Measurements from ENCODE around the gene SEC16A. TPM values are rescaled to one million over a fixed set of nuclear protein-coding genes. Genes with fewer than 3 reads are reported as not detected.

Gene SEC16A
- total and polyA plus RNA-seq, 4 donors: 25.1 to 60.9 (median 45.1) TPM

DNA sequence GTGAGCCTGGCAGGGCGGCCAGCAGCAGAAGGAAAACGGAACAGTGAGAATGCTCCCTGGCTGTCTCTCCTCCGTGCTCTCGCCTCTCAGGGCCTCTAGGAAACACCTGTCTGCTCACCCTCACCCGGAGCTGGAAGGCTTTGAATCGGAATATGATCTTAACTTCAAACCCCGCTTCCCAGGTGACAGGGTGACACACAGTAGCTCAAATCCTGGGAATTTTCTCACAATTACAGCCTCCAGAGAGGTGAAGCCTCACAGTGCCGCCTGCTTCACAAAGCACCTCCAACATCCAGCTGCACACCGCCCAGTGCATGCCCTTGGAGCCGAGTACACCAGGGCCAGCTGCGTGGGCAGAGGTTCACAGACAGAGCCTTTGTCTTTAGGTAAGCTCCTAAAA lies 12.5 kb downstream of the SEC16A start:
- H3K36me3 ChIP-seq (ENCODE audit: control insufficient read depth, insufficient read depth, low read length): peaks cover 97% of the 10 kb centered on the region
- H3K9me3 ChIP-seq (ENCODE audit: control insufficient read depth, insufficient read depth, low read length): no peaks in the 10 kb centered on the region
- H3K4me1 ChIP-seq (ENCODE audit: control insufficient read depth, insufficient read depth, low read length): no peaks in the 10 kb centered on the region
- no peak for DNase-seq (ENCODE audit: low read depth in 4 of 6, low spot score in 6 of 6)
- H3K27me3 ChIP-seq (ENCODE audit: control insufficient read depth, insufficient read depth, low read length): no peaks in the 10 kb centered on the region
- WGBS (ENCODE audit: insufficient coverage): 93% methylated on average over 11 of the region's 11 CpGs
- H3K4me3 ChIP-seq (ENCODE audit: low read depth, low read length): no peak overlapping the region
- no peak overlapping the region for H3K27ac ChIP-seq (ENCODE audit: low read depth, low read length)

DNA sequence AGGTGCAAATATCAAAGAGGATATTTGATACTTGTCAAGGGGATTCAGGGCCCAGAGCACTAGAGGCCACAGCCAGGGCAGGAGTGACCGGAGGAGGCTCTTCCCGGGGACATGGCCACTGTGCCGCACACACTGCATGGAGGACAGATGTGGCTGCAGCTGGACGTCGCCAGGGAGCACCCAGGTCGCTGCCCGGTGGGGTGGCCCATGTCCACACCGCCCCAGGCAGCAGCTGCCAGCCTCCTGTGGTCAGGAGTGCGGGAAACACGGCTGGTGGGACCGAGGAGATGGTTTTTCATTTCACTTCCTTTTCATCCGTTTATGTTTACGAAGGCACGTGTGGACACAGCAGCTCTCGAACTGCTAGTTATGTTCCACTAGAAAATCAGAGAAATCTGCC lies 15.1 kb downstream of the SEC16A start:
- 84% methylated on average over 11 of the region's 15 CpGs for WGBS (ENCODE audit: insufficient coverage)
- no peak for DNase-seq (ENCODE audit: low read depth in 4 of 6, low spot score in 6 of 6)
- no peak overlapping the region for H3K4me3 ChIP-seq (ENCODE audit: low read depth, low read length)

DNA sequence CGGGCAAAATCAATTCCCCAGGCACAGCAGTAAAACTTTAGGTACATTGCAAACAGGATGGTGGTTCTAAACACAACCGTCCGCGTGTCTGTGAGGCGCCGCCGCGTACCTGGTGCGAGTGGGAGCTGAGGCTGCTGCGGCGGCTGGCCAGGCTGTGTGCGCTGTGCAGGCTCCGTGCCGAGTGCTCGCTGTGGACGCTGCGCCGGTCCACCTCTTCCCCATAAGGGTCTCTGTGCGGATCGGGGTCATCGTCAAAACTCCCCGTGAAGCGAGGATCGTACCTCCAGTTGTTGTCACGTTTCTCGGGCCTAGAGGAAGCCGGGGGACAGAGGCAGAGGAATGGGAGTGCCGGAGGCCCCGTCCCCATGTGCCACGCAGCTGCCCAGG lies 16.7 kb downstream of the SEC16A start:
- no peaks in the 10 kb centered on the region for H3K9me3 ChIP-seq (ENCODE audit: control insufficient read depth, insufficient read depth, low read length)
- WGBS (ENCODE audit: insufficient coverage): 97% methylated on average over 30 of the region's 30 CpGs
- no peak overlapping the region for H3K4me3 ChIP-seq (ENCODE audit: low read depth, low read length)
- no peak overlapping the region for H3K27ac ChIP-seq (ENCODE audit: low read depth, low read length)
- H3K4me1 ChIP-seq (ENCODE audit: control insufficient read depth, insufficient read depth, low read length): no peaks in the 10 kb centered on the region
- no peaks in the 10 kb centered on the region for H3K27me3 ChIP-seq (ENCODE audit: control insufficient read depth, insufficient read depth, low read length)
- DNase-seq (ENCODE audit: low read depth in 4 of 6, low spot score in 6 of 6): no peak
- peaks cover 97% of the 10 kb centered on the region for H3K36me3 ChIP-seq (ENCODE audit: control insufficient read depth, insufficient read depth, low read length)

More for the DNA sequence above, 15.1 kb downstream of the SEC16A start:
- H3K27me3 ChIP-seq (ENCODE audit: control insufficient read depth, insufficient read depth, low read length): no peaks in the 10 kb centered on the region
- H3K36me3 ChIP-seq (ENCODE audit: control insufficient read depth, insufficient read depth, low read length): peaks cover 97% of the 10 kb centered on the region
- no peaks in the 10 kb centered on the region for H3K9me3 ChIP-seq (ENCODE audit: control insufficient read depth, insufficient read depth, low read length)
- no peaks in the 10 kb centered on the region for H3K4me1 ChIP-seq (ENCODE audit: control insufficient read depth, insufficient read depth, low read length)
- H3K27ac ChIP-seq (ENCODE audit: low read depth, low read length): no peak overlapping the region

DNA sequence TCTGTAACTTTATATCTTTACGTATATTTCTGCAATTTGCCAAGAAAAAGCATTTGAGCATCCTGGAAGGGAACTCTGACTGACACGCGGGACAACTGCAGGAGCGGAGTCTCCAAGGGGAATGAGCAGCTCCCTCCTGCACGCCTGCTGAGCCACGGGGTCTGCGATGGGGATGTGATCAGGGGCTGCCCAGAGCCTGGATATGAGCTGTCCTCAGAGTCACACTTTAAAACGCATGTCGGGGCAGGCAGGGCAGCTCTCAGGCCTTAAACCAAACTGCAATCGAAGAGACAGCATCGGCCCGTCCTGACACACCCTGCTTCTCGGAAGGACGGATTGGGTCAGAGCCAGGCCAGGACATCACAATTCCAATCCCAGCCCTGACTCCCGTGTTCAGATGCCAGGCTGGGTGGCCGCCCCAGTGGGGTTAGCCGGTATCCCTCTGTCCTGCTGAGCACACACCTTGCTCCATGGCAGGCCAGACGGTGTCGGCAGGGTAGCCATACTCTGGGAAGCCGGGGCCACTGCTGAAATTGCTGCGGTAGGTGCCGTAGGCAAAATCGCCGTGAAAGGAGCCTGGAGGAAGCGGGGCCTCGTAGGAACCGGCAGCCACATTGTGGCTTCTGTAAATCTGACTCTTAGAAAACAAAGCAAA lies 17.2 kb downstream of the SEC16A start:
- 94% methylated on average over 27 of the region's 27 CpGs for WGBS (ENCODE audit: insufficient coverage)
- Histone ChIP-seq H3K4me1 (ENCODE audit: control insufficient read depth, insufficient read depth, low read length) (no peaks in the 10 kb centered on the region), H3K27me3 (ENCODE audit: control insufficient read depth, insufficient read depth, low read length) (no peaks in the 10 kb centered on the region), H3K27ac (ENCODE audit: low read depth, low read length) (no peak overlapping the region), H3K36me3 (ENCODE audit: control insufficient read depth, insufficient read depth, low read length) (peaks cover 97% of the 10 kb centered on the region), H3K4me3 (ENCODE audit: low read depth, low read length) (no peak overlapping the region), H3K9me3 (ENCODE audit: control insufficient read depth, insufficient read depth, low read length) (no peaks in the 10 kb centered on the region)
- DNase-seq (ENCODE audit: low read depth in 4 of 6, low spot score in 6 of 6): no peak

- no peak for DNase-seq (ENCODE audit: low read depth in 4 of 6, low spot score in 6 of 6)
- Histone ChIP-seq H3K9me3 (ENCODE audit: control insufficient read depth, insufficient read depth, low read length) (no peaks in the 10 kb centered on the region), H3K27me3 (ENCODE audit: control insufficient read depth, insufficient read depth, low read length) (no peaks in the 10 kb centered on the region), H3K4me1 (ENCODE audit: control insufficient read depth, insufficient read depth, low read length) (no peaks in the 10 kb centered on the region), H3K27ac (ENCODE audit: low read depth, low read length) (no peak overlapping the region), H3K4me3 (ENCODE audit: low read depth, low read length) (no peak overlapping the region), H3K36me3 (ENCODE audit: control insufficient read depth, insufficient read depth, low read length) (peaks cover 95% of the 10 kb centered on the region)
- 95% methylated on average over 6 of the region's 6 CpGs for WGBS (ENCODE audit: insufficient coverage)
Measured at GRCh38 chr9:136464241-136464640, 18.6 kb downstream of the SEC16A start.

- H3K9me3 ChIP-seq (ENCODE audit: control insufficient read depth, insufficient read depth, low read length): no peaks in the 10 kb centered on the region
- H3K27me3 ChIP-seq (ENCODE audit: control insufficient read depth, insufficient read depth, low read length): no peaks in the 10 kb centered on the region
- 92% methylated on average over 12 of the region's 14 CpGs for WGBS (ENCODE audit: insufficient coverage)
- H3K4me3 ChIP-seq (ENCODE audit: low read depth, low read length): no peak overlapping the region
- peaks cover 97% of the 10 kb centered on the region for H3K36me3 ChIP-seq (ENCODE audit: control insufficient read depth, insufficient read depth, low read length)
- no peak overlapping the region for H3K27ac ChIP-seq (ENCODE audit: low read depth, low read length)
- DNase-seq (ENCODE audit: low read depth in 4 of 6, low spot score in 6 of 6): no peak
- no peaks in the 10 kb centered on the region for H3K4me1 ChIP-seq (ENCODE audit: control insufficient read depth, insufficient read depth, low read length)
Measured at GRCh38 chr9:136463578-136463977, 19.3 kb downstream of the SEC16A start.

- WGBS (ENCODE audit: insufficient coverage): 95% methylated on average over 14 of the region's 17 CpGs
- Histone ChIP-seq H3K27me3 (ENCODE audit: control insufficient read depth, insufficient read depth, low read length) (no peaks in the 10 kb centered on the region), H3K4me3 (ENCODE audit: low read depth, low read length) (no peak overlapping the region), H3K36me3 (ENCODE audit: control insufficient read depth, insufficient read depth, low read length) (peaks cover 99% of the 10 kb centered on the region), H3K27ac (ENCODE audit: low read depth, low read length) (no peak overlapping the region), H3K9me3 (ENCODE audit: control insufficient read depth, insufficient read depth, low read length) (no peaks in the 10 kb centered on the region), H3K4me1 (ENCODE audit: control insufficient read depth, insufficient read depth, low read length) (no peaks in the 10 kb centered on the region)
- DNase-seq (ENCODE audit: low read depth in 4 of 6, low spot score in 6 of 6): no peak
Measured at GRCh38 chr9:136462664-136463063, 20.2 kb downstream of the SEC16A start.

- Histone ChIP-seq H3K27me3 (ENCODE audit: control insufficient read depth, insufficient read depth, low read length) (no peaks in the 10 kb centered on the region), H3K27ac (ENCODE audit: low read depth, low read length) (no peak overlapping the region), H3K36me3 (ENCODE audit: control insufficient read depth, insufficient read depth, low read length) (peaks cover 99% of the 10 kb centered on the region), H3K4me3 (ENCODE audit: low read depth, low read length) (no peak overlapping the region), H3K9me3 (ENCODE audit: control insufficient read depth, insufficient read depth, low read length) (no peaks in the 10 kb centered on the region), H3K4me1 (ENCODE audit: control insufficient read depth, insufficient read depth, low read length) (no peaks in the 10 kb centered on the region)
- WGBS (ENCODE audit: insufficient coverage): 93% methylated on average over 21 of the region's 23 CpGs
- no peak for DNase-seq (ENCODE audit: low read depth in 4 of 6, low spot score in 6 of 6)
Measured at GRCh38 chr9:136460772-136461325, 22.0 kb downstream of the SEC16A start.

GRCh38 chr9:136459425-136459824 lies 23.4 kb downstream of the SEC16A start:
- Histone ChIP-seq H3K27me3 (ENCODE audit: control insufficient read depth, insufficient read depth, low read length) (no peaks in the 10 kb centered on the region), H3K36me3 (ENCODE audit: control insufficient read depth, insufficient read depth, low read length) (peaks cover 99% of the 10 kb centered on the region), H3K9me3 (ENCODE audit: control insufficient read depth, insufficient read depth, low read length) (no peaks in the 10 kb centered on the region), H3K4me3 (ENCODE audit: low read depth, low read length) (no peak overlapping the region), H3K4me1 (ENCODE audit: control insufficient read depth, insufficient read depth, low read length) (no peaks in the 10 kb centered on the region), H3K27ac (ENCODE audit: low read depth, low read length) (no peak overlapping the region)
- 97% methylated on average over 28 of the region's 28 CpGs for WGBS (ENCODE audit: insufficient coverage)
- no peak for DNase-seq (ENCODE audit: low read depth in 4 of 6, low spot score in 6 of 6)

DNA sequence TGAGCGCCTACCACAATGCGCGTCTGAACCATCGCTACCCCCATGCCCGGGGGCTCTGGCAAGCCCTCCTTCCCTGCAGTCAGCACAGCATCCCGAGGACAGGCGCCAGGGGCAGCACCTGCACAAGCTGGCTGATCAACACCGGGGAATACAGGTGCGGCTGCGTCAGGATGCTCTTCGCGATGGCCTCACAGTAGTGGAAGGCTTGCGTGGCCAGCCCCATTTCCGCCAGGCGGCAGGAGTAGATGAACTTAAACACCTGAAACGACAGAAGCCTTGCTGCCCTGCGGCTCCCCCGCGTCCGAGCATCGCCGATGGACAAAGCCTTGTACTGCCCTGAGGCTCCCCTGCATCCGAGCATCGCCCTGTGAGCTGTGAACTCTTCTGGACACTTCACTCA lies 25.5 kb downstream of the SEC16A start:
- H3K36me3 ChIP-seq (ENCODE audit: control insufficient read depth, insufficient read depth, low read length): peaks cover 90% of the 10 kb centered on the region
- 95% methylated on average over 24 of the region's 24 CpGs for WGBS (ENCODE audit: insufficient coverage)
- DNase-seq (ENCODE audit: low read depth in 4 of 6, low spot score in 6 of 6): no peak

More for the DNA sequence above, 25.5 kb downstream of the SEC16A start:
- H3K27me3 ChIP-seq (ENCODE audit: control insufficient read depth, insufficient read depth, low read length): no peaks in the 10 kb centered on the region
- H3K4me1 ChIP-seq (ENCODE audit: control insufficient read depth, insufficient read depth, low read length): no peaks in the 10 kb centered on the region
- no peak overlapping the region for H3K27ac ChIP-seq (ENCODE audit: low read depth, low read length)
- H3K4me3 ChIP-seq (ENCODE audit: low read depth, low read length): no peak overlapping the region
- no peaks in the 10 kb centered on the region for H3K9me3 ChIP-seq (ENCODE audit: control insufficient read depth, insufficient read depth, low read length)

Data from spinal cord (tissue), 10 donors.